GM12891 (cell line): ENCODE measurements around the gene ABI2.

Source experiments
- PAX5 ChIP-seq: IDR thresholded peaks from 2 replicates; pipeline ENCODE4 v1.6.1; 2011; ENCODE audit warnings: low read length, moderate library complexity, mild to moderate bottlenecking; ENCODE audit not compliant: insufficient read depth, severe bottlenecking
- POLR2A ChIP-seq: IDR thresholded peaks from 2 replicates; pipeline ENCODE4 v1.6.1; 2011; ENCODE audit warnings: low read depth, low read length, control low read depth
- POLR2AphosphoS5 ChIP-seq: IDR thresholded peaks from 2 replicates; pipeline ENCODE4 v1.6.1; 2011; ENCODE audit warnings: low read depth, low read length, control low read depth
- SPI1 ChIP-seq: IDR thresholded peaks from 2 replicates; pipeline ENCODE4 v1.6.1; 2011; ENCODE audit warnings: low read depth, low read length, control low read depth
- TAF1 ChIP-seq: IDR thresholded peaks from 2 replicates; pipeline ENCODE4 v1.6.1; 2011; ENCODE audit warnings: low read depth, low read length, control low read depth

DNA sequence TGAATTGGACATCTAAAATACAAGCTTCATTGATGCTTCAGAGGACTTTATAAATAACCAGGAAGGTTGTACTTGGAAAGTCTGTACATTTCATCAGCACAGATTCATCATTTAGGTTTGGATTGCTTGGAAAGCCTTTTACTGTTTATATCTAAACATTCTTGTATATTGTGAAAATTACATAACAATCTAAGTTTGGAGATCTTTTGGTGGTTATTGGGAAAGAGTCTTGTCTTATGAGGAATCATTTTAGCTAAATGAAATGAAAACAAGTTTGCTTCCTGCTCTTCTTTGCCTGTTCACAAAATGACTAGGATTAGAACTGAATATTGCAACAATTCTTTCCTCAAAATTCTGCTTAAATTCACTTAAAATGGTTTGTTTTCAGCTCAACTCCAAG is 79.3 kb downstream of the ABI2 start:
- TF ChIP-seq POLR2AphosphoS5 = no peak
- no peak for TF ChIP-seq POLR2A
- TF ChIP-seq SPI1 = no peak
- no peak for TF ChIP-seq TAF1
- no peak for TF ChIP-seq PAX5
